IPS DF 4.7 (cell line): ENCODE data around the gene MRPL14.
"Not testable (repeated sequence)": the region's sequence is repeated elsewhere in the genome, so short reads cannot be mapped to it uniquely, and the experiment has no call there.

Experiments
- DNase-seq: peaks from one replicate; pipeline ENCODE4 v3.0.0-alpha.2; 2013; ENCODE audit warnings: low spot score; ENCODE audit errors: extremely low read depth

The MRPL14 gene

GRCh38 chr6:44150317-44150917 is 23.2 kb upstream of the MRPL14 start:
- DNase-seq = no peak

GRCh38 chr6:44149369-44150012 is 22.2 kb upstream of the MRPL14 start:
- DNase-seq = no peak

GRCh38 chr6:44148306-44148705 is 21.1 kb upstream of the MRPL14 start:
- DNase-seq = no peak

- no peak for DNase-seq
These were observed 20.0 kb upstream of the MRPL14 start for GRCh38 chr6:44147256-44147655.

- DNase-seq = no peak
These were observed 19.4 kb upstream of the MRPL14 start for GRCh38 chr6:44146685-44147084.

- DNase-seq = no peak
These were observed 18.6 kb upstream of the MRPL14 start for GRCh38 chr6:44145839-44146238.

GRCh38 chr6:44144536-44144935 is 17.3 kb upstream of the MRPL14 start:
- not testable (repeated sequence) for DNase-seq

GRCh38 chr6:44143731-44144130 is 16.5 kb upstream of the MRPL14 start:
- no peak for DNase-seq

GRCh38 chr6:44142835-44143234 is 15.6 kb upstream of the MRPL14 start:
- DNase-seq = no peak

GRCh38 chr6:44139351-44139743 is 12.1 kb upstream of the MRPL14 start:
- DNase-seq = no peak

GRCh38 chr6:44138717-44139350 is 11.6 kb upstream of the MRPL14 start:
- DNase-seq = no peak

GRCh38 chr6:44135875-44136274 is 8.6 kb upstream of the MRPL14 start:
- DNase-seq = no peak

- no peak for DNase-seq
These were observed 8.0 kb upstream of the MRPL14 start for GRCh38 chr6:44135173-44135758.

GRCh38 chr6:44133981-44134711 is 6.9 kb upstream of the MRPL14 start:
- DNase-seq = no peak

- no peak for DNase-seq
These were observed 6.0 kb upstream of the MRPL14 start for GRCh38 chr6:44133003-44133931.

GRCh38 chr6:44132476-44132875 is 5.2 kb upstream of the MRPL14 start:
- DNase-seq = no peak

GRCh38 chr6:44131892-44132291 is 4.6 kb upstream of the MRPL14 start:
- DNase-seq = no peak

- no peak for DNase-seq
These were observed 2.6 kb upstream of the MRPL14 start for GRCh38 chr6:44129841-44130322.

GRCh38 chr6:44128020-44128917 is 1.0 kb upstream of the MRPL14 start:
- DNase-seq = no peak
